GM13976 (cell line): ENCODE results near the gene INHA.

Source experiments
- DNase-seq: peaks from one replicate; pipeline ENCODE4 v3.0.0; 2012; ENCODE audit warnings: low spot score
- in situ Hi-C: fragments of 300-500 bp; cut with MboI; formaldehyde crosslinking; loops from one replicate; pipeline ENCODE4 v1.12.0; 2022; ENCODE audit warnings: low sequenced_read_pairs, mixed read lengths, inconsistent platforms; ENCODE audit not compliant: unreplicated experiment
- TF ChIP-seq, protein P1 (sequence below): IDR thresholded peaks from 2 replicates; pipeline ENCODE4 v1.5.1; 2012; ENCODE audit warnings: borderline replicate concordance, mild to moderate bottlenecking; ENCODE audit not compliant: insufficient read depth; ENCODE audit errors: extremely low read depth, missing control alignments, control extremely low read depth

INHA gene

DNA sequence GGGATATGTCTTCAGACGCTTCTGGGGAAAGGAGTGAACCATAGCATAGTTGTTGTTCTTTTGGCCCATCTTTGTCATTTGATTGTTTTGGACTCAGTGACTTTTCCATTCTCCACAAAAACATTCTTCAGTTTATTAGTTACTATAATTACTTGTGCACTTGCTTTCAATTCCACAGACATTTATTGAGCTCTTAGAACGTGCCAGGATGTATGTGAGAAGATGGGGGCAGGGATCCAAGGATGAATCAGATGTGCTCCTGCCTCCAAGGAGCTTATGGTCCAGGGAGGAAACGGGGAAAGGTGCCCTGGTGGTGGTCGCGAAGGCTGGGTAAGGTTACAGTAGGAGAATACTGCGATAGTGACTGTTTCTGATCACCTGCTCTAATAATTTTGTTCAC, 48.4 kb downstream of the INHA start:
- in situ Hi-C loops: no loop called here
- no peak for DNase-seq
- TF ChIP-seq, protein P1, sequence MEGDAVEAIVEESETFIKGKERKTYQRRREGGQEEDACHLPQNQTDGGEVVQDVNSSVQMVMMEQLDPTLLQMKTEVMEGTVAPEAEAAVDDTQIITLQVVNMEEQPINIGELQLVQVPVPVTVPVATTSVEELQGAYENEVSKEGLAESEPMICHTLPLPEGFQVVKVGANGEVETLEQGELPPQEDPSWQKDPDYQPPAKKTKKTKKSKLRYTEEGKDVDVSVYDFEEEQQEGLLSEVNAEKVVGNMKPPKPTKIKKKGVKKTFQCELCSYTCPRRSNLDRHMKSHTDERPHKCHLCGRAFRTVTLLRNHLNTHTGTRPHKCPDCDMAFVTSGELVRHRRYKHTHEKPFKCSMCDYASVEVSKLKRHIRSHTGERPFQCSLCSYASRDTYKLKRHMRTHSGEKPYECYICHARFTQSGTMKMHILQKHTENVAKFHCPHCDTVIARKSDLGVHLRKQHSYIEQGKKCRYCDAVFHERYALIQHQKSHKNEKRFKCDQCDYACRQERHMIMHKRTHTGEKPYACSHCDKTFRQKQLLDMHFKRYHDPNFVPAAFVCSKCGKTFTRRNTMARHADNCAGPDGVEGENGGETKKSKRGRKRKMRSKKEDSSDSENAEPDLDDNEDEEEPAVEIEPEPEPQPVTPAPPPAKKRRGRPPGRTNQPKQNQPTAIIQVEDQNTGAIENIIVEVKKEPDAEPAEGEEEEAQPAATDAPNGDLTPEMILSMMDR: no peak

DNA sequence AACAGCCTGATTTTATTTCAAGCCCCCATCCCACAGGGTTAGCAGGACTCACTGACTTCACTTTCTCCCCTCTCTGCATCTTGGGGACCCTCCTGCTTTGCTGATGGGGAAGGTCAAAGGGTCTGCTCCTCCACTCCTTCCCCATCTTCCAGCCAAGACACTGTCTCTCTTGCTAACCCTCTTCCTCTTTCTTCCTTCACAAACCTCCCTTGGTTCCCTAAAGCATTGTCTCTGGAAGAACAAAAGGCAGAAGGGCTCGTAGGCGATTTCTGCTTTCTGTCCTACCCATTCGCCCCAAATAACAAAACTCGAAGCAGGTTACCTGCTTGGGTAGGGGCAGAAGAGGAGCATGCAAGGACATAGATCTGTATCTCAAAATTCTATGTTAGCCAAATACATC, 49.8 kb downstream of the INHA start:
- in situ Hi-C loops: no loop called here
- no peak for DNase-seq
- TF ChIP-seq, protein P1: no peak

DNA sequence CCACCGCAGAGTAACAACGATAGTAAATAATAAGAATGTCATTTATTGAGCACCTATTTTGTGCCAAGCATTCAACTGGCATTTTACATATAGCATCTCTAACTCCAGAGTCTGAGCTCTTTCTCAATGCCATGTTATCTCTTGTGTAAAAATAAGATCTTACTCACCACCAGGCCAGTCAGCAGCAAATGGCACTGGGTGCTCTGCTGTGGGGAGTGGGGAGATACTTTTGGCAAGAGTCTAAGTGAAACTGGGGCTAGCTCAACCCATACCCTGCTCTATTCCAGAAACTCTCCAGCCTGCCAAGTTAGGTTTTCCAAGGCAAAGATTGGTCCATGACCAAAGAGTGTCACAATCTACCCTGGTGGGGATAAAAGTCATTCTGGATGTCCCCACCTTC, 50.4 kb downstream of the INHA start:
- DNase-seq: no peak
- TF ChIP-seq, protein P1: no peak
- in situ Hi-C loops: no loop called here

DNA sequence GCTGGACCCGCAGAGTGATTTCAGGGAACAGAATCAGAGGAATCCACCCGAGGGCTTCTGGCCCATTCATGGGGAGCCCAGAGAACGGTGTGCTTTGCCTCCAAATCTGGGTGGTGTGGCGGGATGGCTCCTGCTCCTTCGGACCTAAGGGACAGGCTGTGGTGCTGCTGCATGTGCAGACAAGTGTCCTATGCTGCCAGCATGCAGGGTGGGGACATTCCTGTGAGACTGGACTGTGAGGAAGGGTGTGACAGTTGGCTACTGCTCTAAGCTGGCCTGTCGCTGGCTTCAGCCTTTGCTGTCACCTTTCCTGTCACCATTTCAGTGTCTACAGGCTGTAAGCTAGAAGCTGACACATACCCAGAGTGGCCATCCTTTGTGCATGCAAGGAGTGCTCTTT, 52.5 kb downstream of the INHA start:
- in situ Hi-C loops: no loop called here
- TF ChIP-seq, protein P1: no peak
- no peak for DNase-seq

DNA sequence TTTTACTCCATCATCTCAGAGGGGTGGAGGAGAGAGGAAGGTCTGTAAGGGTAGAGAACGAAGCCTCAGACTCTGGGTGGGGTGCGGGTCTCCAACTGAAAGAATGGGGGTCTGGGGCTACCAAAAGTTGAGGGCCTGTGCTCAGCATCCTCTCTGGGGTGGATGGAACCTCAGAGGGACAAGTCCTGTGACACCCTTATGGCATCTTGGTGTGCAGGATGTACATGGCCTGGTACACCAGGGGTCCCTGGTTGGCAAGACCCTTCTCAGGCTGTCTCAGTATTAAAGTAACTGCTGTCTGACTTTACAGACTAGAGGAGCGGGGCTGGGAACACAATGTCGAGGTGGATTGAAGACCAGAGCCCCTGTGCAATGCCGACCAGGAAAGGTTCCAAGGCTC, 53.1 kb downstream of the INHA start:
- TF ChIP-seq, protein P1: no peak
- in situ Hi-C loops: no loop called here

More for the DNA sequence above, 53.1 kb downstream of the INHA start:
- no peak for DNase-seq
